Smooth muscle cell (in vitro differentiated cells): Measurements from ENCODE around the gene MLH3. TPM values are rescaled to one million over a fixed set of nuclear protein-coding genes. Genes with fewer than 3 reads are reported as not detected.

Source experiments
- DNase-seq: peaks from one replicate; lab custom pipeline; 2025; ENCODE audit not compliant: unreplicated experiment; lab: John Stamatoyannopoulos, UW
- H2AFZ ChIP-seq: fragments of 200-600 bp; sonication (generic); 2 replicates; pipeline ENCODE4 v1.6.0; 2016; ENCODE audit warnings: antibody characterized with exemption, low read depth, mild to moderate bottlenecking
- H3F3A ChIP-seq: fragments of 200-600 bp; sonication (generic); 2 replicates; pipeline ENCODE4 v1.6.0; 2017; ENCODE audit warnings: antibody characterized with exemption, low read depth
- H3K27ac ChIP-seq: fragments of 200-600 bp; sonication (generic); 2 replicates; pipeline ENCODE4 v1.5.1; 2016; ENCODE audit warnings: low read depth, mild to moderate bottlenecking
- H3K27me3 ChIP-seq: fragments of 200-600 bp; sonication (generic); 2 replicates; pipeline ENCODE4 v1.6.1; 2016; ENCODE audit warnings: low read depth, mild to moderate bottlenecking
- H3K36me3 ChIP-seq: fragments of 200-600 bp; sonication (generic); 2 replicates; pipeline ENCODE4 v1.5.1; 2016; ENCODE audit warnings: low read depth
- H3K4me1 ChIP-seq: fragments of 200-600 bp; sonication (generic); 2 replicates; pipeline ENCODE4 v1.5.1; 2016; ENCODE audit warnings: low read depth
- H3K4me2 ChIP-seq: fragments of 200-600 bp; sonication (generic); 2 replicates; pipeline ENCODE4 v1.6.0; 2016; ENCODE audit warnings: mild to moderate bottlenecking
- H3K4me3 ChIP-seq: fragments of 200-600 bp; sonication (generic); 2 replicates; pipeline ENCODE4 v1.5.1; 2016; ENCODE audit warnings: mild to moderate bottlenecking
- H3K79me2 ChIP-seq: fragments of 200-600 bp; sonication (generic); 2 replicates; pipeline ENCODE4 v1.6.0; 2016; ENCODE audit warnings: low read depth, mild to moderate bottlenecking
- H3K9ac ChIP-seq: fragments of 200-600 bp; sonication (generic); 2 replicates; pipeline ENCODE4 v1.6.0; 2016; ENCODE audit warnings: low read depth
- H3K9me3 ChIP-seq: fragments of 200-600 bp; sonication (generic); replicated peaks from 2 replicates; pipeline ENCODE4 v1.5.1; 2016; ENCODE audit warnings: low read depth
- H4K20me1 ChIP-seq: fragments of 200-600 bp; sonication (generic); 2 replicates; pipeline ENCODE4 v1.6.0; 2016; ENCODE audit warnings: low read depth
- CTCF ChIP-seq: fragments of 200-600 bp; sonication (generic); IDR thresholded peaks from 2 replicates; pipeline ENCODE4 v1.5.1; 2017; ENCODE audit warnings: borderline replicate concordance, mild to moderate bottlenecking, antibody characterized with exemption; ENCODE audit not compliant: insufficient read depth, poor library complexity, severe bottlenecking
- WGBS: methylation state at CpG from one replicate; pipeline ENCODE4 v1.1.7; 2016; ENCODE audit warnings: low lambda C conversion rate; 5-methylcytosine and 5-hydroxymethylcytosine counted together
- polyA plus RNA-seq: library from polyadenylated mRNA; unstranded; fragments of >200 nt; fragmentation: Nextera tagmentation; extraction: Ambion mirVana; gene quantifications from 2 replicates; pipeline ENCODE4 v1.2.1, GENCODE V29; 2016
- total RNA-seq: library from RNA; depleted of rRNA; stranded (reverse); fragments of >200 nt; gene quantifications from 2 replicates; pipeline ENCODE4 v1.2.3, GENCODE V29; 2014

Gene MLH3
- total and polyA plus RNA-seq, 2 experiments from 2014 or later = 9.6 to 18.9 TPM

- Histone ChIP-seq H3K4me3 (no peak overlapping the region), H2AFZ (no peak overlapping the region)
These were observed 76.0 kb downstream of the MLH3 start for GRCh38 chr14:74975059-74975810.

GRCh38 chr14:74974364-74975058, 76.8 kb downstream of the MLH3 start:
- Histone ChIP-seq H2AFZ (no peak overlapping the region), H3K4me2 (no peak overlapping the region), H3F3A (no peaks in the 10 kb centered on the region), H3K4me1 (peaks cover 12% of the 10 kb centered on the region), H3K9ac (no peak overlapping the region), H4K20me1 (no peaks in the 10 kb centered on the region), H3K79me2 (no peaks in the 10 kb centered on the region), H3K4me3 (no peak overlapping the region), H3K27ac (no peak overlapping the region), H3K36me3 (no peaks in the 10 kb centered on the region), H3K9me3 (no peaks in the 10 kb centered on the region), H3K27me3 (no peaks in the 10 kb centered on the region)
- WGBS = 83% methylated on average over 15 of the region's 15 CpGs
- DNase-seq = no peak
- TF ChIP-seq CTCF = no peak

More at GRCh38 chr14:74975059-74975810, 76.0 kb downstream of the MLH3 start:
- Histone ChIP-seq H3K36me3 (no peaks in the 10 kb centered on the region), H3K27me3 (no peaks in the 10 kb centered on the region), H3K4me2 (no peak overlapping the region), H3K9ac (no peak overlapping the region), H3F3A (no peaks in the 10 kb centered on the region), H4K20me1 (no peaks in the 10 kb centered on the region), H3K79me2 (no peaks in the 10 kb centered on the region), H3K4me1 (peaks cover 17% of the 10 kb centered on the region), H3K9me3 (no peaks in the 10 kb centered on the region), H3K27ac (no peak overlapping the region)
- 89% methylated on average over 12 of the region's 12 CpGs for WGBS
- no peak for DNase-seq
- no peak for TF ChIP-seq CTCF

- H3K4me2 ChIP-seq = no peak overlapping the region
- no peaks in the 10 kb centered on the region for H3F3A ChIP-seq
- DNase-seq = no peak
- no peak overlapping the region for H3K4me3 ChIP-seq
- H3K9ac ChIP-seq = no peak overlapping the region
- no peak overlapping the region for H3K27ac ChIP-seq
- WGBS = 84% methylated on average over 5 of the region's 5 CpGs
- H3K79me2 ChIP-seq = no peaks in the 10 kb centered on the region
- no peak for TF ChIP-seq CTCF
- H3K27me3 ChIP-seq = no peaks in the 10 kb centered on the region
- peaks cover 7% of the 10 kb centered on the region for H3K4me1 ChIP-seq
- H3K36me3 ChIP-seq = no peaks in the 10 kb centered on the region
- H4K20me1 ChIP-seq = no peaks in the 10 kb centered on the region
- H2AFZ ChIP-seq = no peak overlapping the region
- no peaks in the 10 kb centered on the region for H3K9me3 ChIP-seq
These were observed 77.3 kb downstream of the MLH3 start for GRCh38 chr14:74973905-74974363.
